Loucy (cell line): ENCODE measurements around the gene TCL1A.

Experiments
- EZH2phosphoT487 ChIP-seq: fragments of 200-600 bp; IDR thresholded peaks from 2 replicates; pipeline ENCODE4 v1.6.1; 2018; ENCODE audit warnings: antibody characterized with exemption, mild to moderate bottlenecking, moderate library complexity, borderline replicate concordance
- TF ChIP-seq, protein P1 (sequence below): fragments of 200-600 bp; sonication (generic); conservative IDR thresholded peaks from 2 replicates; pipeline ENCODE4 v1.5.1; 2014; ENCODE audit warnings: mild to moderate bottlenecking, antibody characterized with exemption, low read length

DNA sequence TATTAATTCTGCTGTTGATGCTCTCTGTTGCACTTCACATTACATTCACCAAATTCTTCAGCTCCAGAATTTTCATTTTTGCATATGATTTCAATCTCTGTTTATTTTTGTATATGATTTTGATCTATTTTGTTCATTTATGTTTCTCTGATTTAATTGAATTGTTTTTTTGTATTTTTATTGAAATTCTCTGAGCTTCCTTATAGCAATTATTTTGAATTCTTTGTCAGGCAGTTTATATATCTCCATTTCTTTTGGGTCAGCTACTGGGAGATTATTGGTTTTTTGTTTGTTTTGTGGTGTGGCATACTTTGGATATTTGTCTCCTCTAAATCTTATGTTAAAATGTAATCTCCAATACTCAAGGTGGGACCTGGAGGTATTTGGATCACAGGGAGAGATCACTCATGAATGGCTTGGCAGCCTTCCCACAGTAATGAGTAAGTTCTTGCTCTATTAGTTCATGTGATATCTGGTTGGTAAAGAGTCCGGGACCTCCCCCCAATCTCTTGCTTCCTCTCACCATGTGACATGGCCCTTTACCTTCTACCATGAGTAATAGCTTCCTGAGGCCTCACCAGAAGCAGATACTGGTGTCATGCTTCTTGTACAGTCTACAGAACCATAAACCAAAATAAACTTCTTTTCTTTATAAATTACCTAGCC, 8.7 kb upstream of the TCL1A start:
- TF ChIP-seq, protein P1, sequence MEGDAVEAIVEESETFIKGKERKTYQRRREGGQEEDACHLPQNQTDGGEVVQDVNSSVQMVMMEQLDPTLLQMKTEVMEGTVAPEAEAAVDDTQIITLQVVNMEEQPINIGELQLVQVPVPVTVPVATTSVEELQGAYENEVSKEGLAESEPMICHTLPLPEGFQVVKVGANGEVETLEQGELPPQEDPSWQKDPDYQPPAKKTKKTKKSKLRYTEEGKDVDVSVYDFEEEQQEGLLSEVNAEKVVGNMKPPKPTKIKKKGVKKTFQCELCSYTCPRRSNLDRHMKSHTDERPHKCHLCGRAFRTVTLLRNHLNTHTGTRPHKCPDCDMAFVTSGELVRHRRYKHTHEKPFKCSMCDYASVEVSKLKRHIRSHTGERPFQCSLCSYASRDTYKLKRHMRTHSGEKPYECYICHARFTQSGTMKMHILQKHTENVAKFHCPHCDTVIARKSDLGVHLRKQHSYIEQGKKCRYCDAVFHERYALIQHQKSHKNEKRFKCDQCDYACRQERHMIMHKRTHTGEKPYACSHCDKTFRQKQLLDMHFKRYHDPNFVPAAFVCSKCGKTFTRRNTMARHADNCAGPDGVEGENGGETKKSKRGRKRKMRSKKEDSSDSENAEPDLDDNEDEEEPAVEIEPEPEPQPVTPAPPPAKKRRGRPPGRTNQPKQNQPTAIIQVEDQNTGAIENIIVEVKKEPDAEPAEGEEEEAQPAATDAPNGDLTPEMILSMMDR: no peak
- no peak for TF ChIP-seq EZH2phosphoT487
